Skeletal muscle tissue (tissue), 4 donors: ENCODE data around the gene IL17RC. TPM values are rescaled to one million over a fixed set of nuclear protein-coding genes. Genes with fewer than 3 reads are reported as not detected.

Experiments used
- H3K27ac ChIP-seq: one replicate; pipeline ENCODE4 v1.7.0; 2013; ENCODE audit warnings: mild to moderate bottlenecking, low read depth, low read length, inconsistent platforms
- H3K27me3 ChIP-seq, 3 donors: one replicate each; pipeline ENCODE4 v1.7.0; 2013; ENCODE audit warnings: low read length in 3 of 3; ENCODE audit not compliant: control insufficient read depth in 3 of 3, insufficient read depth in 3 of 3
- H3K36me3 ChIP-seq, 3 donors: one replicate each; pipeline ENCODE4 v1.7.0; 2013; ENCODE audit warnings: low read length in 3 of 3; ENCODE audit not compliant: control insufficient read depth in 3 of 3, insufficient read depth in 3 of 3
- H3K4me1 ChIP-seq, 3 donors: one replicate each; pipeline ENCODE4 v1.7.0; 2013; ENCODE audit warnings: low read length in 3 of 3, mild to moderate bottlenecking in 3 of 3; ENCODE audit not compliant: control insufficient read depth in 3 of 3, insufficient read depth in 3 of 3
- H3K4me3 ChIP-seq, 3 donors: one replicate each; pipeline ENCODE4 v1.7.0; 2013; ENCODE audit warnings: low read length in 3 of 3
- H3K9ac ChIP-seq, 3 donors: one replicate each; pipeline ENCODE4 v1.7.0; 2013; ENCODE audit warnings: low read length in 3 of 3, mild to moderate bottlenecking in 3 of 3, moderate library complexity in 2 of 3, low read depth in 1 of 3
- H3K9me3 ChIP-seq, 3 donors: one replicate each; pipeline ENCODE4 v1.7.0; 2013; ENCODE audit warnings: low read length in 3 of 3; ENCODE audit not compliant: control insufficient read depth in 3 of 3
- total RNA-seq: library from RNA; depleted of rRNA; stranded (reverse); fragments of >200 nt; gene quantifications from one replicate; pipeline ENCODE4 v1.2.3, GENCODE V29; 2014
- donor health status: Osteomylitis.

Gene IL17RC
- total RNA-seq, 1 donor from 2014 or later, result 12.5 TPM

DNA sequence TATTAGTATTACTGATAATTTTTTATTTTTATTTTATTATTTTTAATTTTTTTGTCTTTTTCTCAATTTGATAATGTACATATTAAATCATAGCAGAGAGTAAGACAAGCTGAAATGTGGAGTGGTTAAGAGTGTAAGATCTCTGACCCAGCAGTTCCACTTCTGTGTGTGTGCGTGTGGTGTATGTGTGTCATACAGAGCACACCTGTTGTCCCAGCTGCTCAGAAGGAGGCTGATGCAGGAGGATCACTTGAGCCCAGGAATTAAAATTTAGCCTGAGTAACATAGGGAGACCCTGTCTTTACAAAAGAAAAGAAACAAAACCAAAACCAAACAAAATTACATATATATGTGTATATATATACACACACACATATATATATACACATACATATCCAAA is 35.5 kb upstream of the IL17RC start:
- no peaks in the 10 kb centered on the region for H3K9me3 ChIP-seq
- H3K36me3 ChIP-seq, result no peaks in the 10 kb centered on the region
- H3K4me3 ChIP-seq, result no peak overlapping the region
- H3K27ac ChIP-seq, result no peak overlapping the region
- H3K9ac ChIP-seq, result no peak overlapping the region
- no peaks in the 10 kb centered on the region for H3K27me3 ChIP-seq
- no peaks in the 10 kb centered on the region for H3K4me1 ChIP-seq

DNA sequence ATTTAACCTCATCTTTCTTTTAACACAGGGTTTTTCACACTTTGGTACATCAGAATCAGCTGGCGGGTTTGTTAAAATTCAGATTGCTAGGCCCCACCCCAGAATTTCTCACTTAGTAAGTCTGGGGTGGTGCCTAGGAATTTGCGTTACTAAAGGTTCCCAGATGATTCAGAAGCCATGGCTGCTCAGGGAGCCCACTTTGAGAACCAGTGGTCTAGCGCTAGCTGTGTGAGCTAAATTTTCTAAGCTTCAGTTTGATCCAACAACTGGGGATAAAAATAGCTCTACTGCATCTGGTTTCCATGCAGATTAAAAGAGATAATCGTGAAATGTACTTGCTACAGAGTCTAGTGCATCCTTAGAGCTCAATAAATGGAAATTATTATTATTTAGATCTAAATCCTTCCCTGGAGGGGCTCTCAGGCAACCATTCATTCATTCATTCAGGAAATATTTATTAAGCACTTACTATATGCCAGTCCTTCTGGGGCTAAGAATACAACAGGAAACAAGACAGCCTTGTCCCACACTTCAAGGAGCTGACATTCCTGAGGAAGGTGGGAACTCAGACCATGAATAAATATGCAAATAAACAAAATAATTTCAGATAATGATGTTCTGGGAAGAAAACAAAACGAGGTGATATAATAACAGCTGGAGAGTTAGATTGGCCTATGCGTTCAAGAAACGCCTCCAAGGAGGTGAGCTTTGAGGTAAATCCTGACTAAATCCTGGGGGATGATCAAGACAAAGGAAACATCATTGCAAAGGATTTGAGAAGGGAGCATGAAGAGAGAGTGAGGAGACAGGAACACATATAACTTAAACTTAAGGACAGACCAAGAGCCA is 33.0 kb upstream of the IL17RC start:
- H3K27me3 ChIP-seq, result no peaks in the 10 kb centered on the region
- H3K9me3 ChIP-seq, result no peaks in the 10 kb centered on the region
- no peak overlapping the region for H3K9ac ChIP-seq
- no peak overlapping the region for H3K4me3 ChIP-seq
- no peaks in the 10 kb centered on the region for H3K4me1 ChIP-seq
- no peaks in the 10 kb centered on the region for H3K36me3 ChIP-seq
- H3K27ac ChIP-seq, result no peak overlapping the region

DNA sequence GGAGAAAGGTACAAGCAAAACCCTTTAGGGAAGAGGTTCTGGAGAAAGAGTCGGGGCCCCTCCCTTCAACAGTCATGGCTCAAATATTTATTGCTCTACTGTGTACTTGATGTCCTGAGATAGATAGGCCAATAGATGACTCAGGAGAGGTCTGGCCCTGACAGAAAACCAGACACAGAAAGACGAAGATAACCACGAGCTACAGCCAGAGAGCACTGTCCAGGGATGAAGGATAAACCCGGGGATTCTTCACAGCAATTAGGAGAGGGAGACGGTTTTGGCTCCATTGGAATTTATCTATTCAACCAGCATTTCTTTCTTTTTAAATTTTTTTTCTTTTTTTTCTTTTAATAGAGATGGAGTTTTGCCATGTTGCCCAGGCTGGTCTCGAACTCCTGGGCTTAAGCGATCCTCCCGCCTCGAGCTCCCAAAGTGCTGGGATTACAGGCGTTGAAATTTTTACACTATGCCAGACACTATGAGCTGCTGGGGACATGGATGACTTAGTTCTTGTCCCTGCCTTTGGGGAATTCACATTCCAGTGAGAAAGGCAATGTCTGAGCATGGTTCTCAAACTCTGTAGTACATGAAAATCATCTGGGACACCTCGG is 32.2 kb upstream of the IL17RC start:
- Histone ChIP-seq H3K9me3 (no peaks in the 10 kb centered on the region), H3K27ac (no peak overlapping the region), H3K9ac (no peak overlapping the region), H3K36me3 (no peaks in the 10 kb centered on the region), H3K4me3 (no peak overlapping the region), H3K27me3 (no peaks in the 10 kb centered on the region), H3K4me1 (no peaks in the 10 kb centered on the region)

DNA sequence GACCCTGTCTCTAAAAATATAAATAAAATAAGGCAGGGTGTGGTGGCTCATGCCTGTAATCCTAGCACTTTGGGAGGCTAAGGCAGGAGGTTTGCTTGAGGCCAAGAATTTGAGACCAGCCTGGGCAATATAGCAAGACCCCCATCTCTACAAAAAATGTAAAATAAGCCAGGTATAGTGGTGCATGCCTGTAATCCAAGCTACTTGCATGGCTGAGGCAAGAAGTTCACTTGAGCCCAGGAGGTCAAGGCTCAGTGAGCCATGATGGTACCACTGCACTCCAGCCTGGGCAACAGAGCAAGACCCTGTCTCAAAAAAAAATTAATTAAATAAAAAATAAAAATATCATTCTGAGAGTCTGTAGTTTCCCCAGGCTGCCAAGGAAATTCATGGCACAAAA is 30.6 kb upstream of the IL17RC start:
- H3K4me1 ChIP-seq, result peaks cover 0 to 3% (median 3%) of the 10 kb centered on the region in 3 donors
- no peak overlapping the region for H3K4me3 ChIP-seq
- no peaks in the 10 kb centered on the region for H3K36me3 ChIP-seq
- no peak overlapping the region for H3K9ac ChIP-seq
- no peak overlapping the region for H3K27ac ChIP-seq
- no peaks in the 10 kb centered on the region for H3K27me3 ChIP-seq
- no peaks in the 10 kb centered on the region for H3K9me3 ChIP-seq

DNA sequence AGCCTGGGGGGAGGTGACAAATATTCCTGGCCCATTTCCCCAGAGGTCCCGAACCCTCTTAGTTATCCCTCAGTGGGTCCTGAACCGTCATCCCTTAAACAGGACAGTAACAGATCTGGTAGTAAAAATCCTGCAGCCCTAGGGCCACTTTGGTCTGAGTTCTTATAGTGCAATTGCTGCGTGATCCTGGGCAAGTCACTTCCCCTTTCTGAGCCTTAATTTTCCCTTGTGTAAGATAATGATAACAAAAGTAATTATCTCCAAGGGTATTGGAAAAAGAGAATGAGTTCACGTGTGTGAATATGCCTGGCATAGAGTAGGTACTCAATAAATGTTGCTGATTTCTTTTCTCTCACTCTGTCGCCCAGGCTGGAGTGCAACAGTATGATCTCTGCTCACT is 29.4 kb upstream of the IL17RC start:
- Histone ChIP-seq H3K27ac (no peak overlapping the region), H3K9ac (no peak overlapping the region), H3K4me1 (peaks cover 2 to 3% (median 3%) of the 10 kb centered on the region in 3 donors), H3K4me3 (no peak overlapping the region), H3K9me3 (no peaks in the 10 kb centered on the region), H3K27me3 (no peaks in the 10 kb centered on the region), H3K36me3 (peaks cover 0 to 2% (median 0%) of the 10 kb centered on the region in 3 donors)

DNA sequence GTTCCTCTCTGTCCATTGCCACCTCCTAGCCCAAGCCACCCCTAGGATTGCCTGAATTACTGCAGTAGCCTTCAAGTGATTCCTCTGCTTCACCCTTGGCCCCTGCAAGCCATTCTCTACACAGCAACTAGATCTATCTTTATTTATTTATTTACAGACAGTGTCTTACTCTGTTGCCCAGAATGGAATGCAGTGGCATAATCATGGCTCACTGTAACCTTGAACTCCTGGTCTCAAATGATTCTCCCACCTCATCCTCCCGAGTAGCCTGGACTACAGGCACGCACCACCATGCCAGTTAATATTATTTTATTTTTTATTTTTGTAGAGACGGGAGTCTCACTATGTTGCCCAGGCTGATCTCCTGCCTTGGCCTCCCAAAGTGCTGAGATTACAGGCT is 28.4 kb upstream of the IL17RC start:
- H3K9me3 ChIP-seq, result no peaks in the 10 kb centered on the region
- peaks cover 3 to 7% (median 3%) of the 10 kb centered on the region in 3 donors for H3K4me1 ChIP-seq
- H3K9ac ChIP-seq, result no peak overlapping the region
- H3K4me3 ChIP-seq, result no peak overlapping the region
- no peaks in the 10 kb centered on the region for H3K27me3 ChIP-seq
- no peak overlapping the region for H3K27ac ChIP-seq
- H3K36me3 ChIP-seq, result peaks cover 6 to 10% (median 8%) of the 10 kb centered on the region in 3 donors

DNA sequence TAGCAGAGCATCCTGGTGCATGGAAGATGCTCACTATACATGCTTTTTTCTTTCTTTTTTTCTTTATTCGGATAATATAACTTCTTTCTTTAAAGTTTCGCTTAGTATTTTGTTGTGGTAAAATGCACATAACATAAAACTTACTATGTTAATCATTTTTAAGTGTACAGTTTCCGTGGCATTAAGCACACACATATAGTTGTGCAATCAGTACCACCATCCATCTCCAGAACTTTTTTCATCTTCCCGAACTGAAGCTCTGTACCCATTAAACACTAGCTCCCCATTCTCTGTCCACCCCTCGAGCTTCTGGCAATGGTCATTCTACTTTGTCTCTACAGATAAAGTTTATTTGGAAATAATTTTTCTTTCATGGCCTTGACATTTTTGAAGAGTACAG is 27.5 kb upstream of the IL17RC start:
- peaks cover 3 to 7% (median 3%) of the 10 kb centered on the region in 3 donors for H3K4me1 ChIP-seq
- peak overlapping the region in 1 of 3 donors; percentile 40 for H3K9ac ChIP-seq
- peaks cover 6 to 13% (median 8%) of the 10 kb centered on the region in 3 donors for H3K36me3 ChIP-seq
- H3K9me3 ChIP-seq, result no peaks in the 10 kb centered on the region
- no peak overlapping the region for H3K27ac ChIP-seq
- no peak overlapping the region for H3K4me3 ChIP-seq
- H3K27me3 ChIP-seq, result no peaks in the 10 kb centered on the region

DNA sequence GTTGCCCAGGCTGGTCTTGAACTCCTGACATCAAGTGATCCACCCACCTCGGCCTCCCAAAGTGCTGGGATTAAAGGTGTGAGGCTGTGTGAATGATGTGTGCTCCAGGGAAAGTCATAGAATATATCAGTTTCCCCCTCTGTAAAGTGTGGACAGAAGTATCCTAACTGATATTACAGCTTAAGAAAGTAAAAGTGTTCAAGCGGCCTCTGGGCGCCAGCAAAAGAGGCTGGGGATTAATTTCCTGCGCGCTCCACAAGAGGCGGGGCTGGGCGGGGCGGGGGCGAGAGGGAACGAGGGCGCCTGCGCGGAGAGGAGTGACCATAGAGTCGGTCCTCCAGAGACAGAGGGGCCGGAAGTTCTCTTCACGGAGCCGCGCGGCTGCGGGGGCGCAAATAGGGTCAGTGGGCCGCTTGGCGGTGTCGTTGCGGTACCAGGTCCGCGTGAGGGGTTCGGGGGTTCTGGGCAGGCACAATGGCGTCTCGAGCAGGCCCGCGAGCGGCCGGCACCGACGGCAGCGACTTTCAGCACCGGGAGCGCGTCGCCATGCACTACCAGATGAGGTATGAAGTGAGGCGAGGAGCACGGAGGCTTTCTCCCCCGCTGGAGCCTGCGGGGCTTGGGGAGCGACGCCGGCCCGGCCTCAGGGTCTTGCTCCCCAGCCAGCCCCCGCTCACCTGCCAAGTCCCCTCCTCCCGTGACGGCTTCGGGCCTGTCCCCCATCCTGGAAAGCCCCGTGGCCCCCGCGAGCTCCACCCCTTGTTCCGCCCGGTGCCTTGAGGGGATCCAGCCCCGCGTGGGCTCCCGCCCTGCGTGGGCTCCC is 26.4 kb upstream of the IL17RC start, which contains the start of gene JAGN1:
TSS of gene JAGN1 (plus strand) at position 362 of the 823 bp plus-strand sequence. CDS start at position 475, 113 bp downstream.
- H3K9ac ChIP-seq, result peak within 1 kb of the TSS; percentile 91 to 100 (median 99)
- H3K4me1 ChIP-seq, result peaks cover 3 to 7% (median 3%) of the 10 kb centered on the region in 3 donors
- H3K9me3 ChIP-seq, result no peaks in the 10 kb centered on the region
- peak within 1 kb of the TSS; percentile 90 for H3K27ac ChIP-seq
- peak within 1 kb of the TSS; percentile 78 to 96 (median 93) for H3K4me3 ChIP-seq
- no peaks in the 10 kb centered on the region for H3K27me3 ChIP-seq
- H3K36me3 ChIP-seq, result peaks cover 6 to 17% (median 8%) of the 10 kb centered on the region in 3 donors

DNA sequence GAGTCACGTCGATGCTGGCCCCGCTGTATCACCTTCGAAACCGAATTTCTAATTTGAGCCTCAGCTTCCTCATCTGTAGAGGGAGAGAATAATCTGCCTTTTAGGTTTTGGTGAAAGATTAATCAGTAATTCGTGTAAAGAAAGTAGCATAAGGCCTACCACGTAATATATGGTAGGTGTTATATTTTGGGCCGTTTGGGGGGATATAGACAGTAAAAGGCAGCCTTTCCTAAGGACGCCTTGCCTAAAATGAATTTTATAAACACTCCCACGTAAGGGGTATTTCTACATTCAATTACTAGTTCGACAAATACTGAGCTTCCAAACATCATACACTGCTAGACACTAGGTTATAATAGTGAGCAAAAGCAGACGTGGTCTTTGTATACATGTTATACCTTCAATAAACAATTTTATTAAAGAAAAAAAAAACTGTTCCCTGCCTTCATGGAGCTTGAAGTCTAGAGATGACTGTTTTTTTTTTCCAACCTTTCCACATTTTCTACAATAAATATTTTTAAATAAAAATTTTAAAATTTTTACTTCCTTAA is 25.8 kb upstream of the IL17RC start:
- H3K9ac ChIP-seq, result peak overlapping the region; percentile 91 to 100 (median 99)
- peaks cover 3 to 7% (median 3%) of the 10 kb centered on the region in 3 donors for H3K4me1 ChIP-seq
- H3K9me3 ChIP-seq, result no peaks in the 10 kb centered on the region
- H3K36me3 ChIP-seq, result peaks cover 6 to 17% (median 8%) of the 10 kb centered on the region in 3 donors
- no peaks in the 10 kb centered on the region for H3K27me3 ChIP-seq
- H3K27ac ChIP-seq, result peak overlapping the region; percentile 90
- H3K4me3 ChIP-seq, result peak overlapping the region; percentile 78 to 96 (median 93)
